HG02678 (cell line): ENCODE measurements around the gene OPCML.

Experiments used
- ATAC-seq: cut with Tn5 transposase; IDR thresholded peaks from one replicate; pipeline ENCODE4 v1.9.1; 2021; ENCODE audit warnings: mild to moderate bottlenecking, moderate library complexity; ENCODE audit not compliant: unreplicated experiment

OPCML gene

DNA sequence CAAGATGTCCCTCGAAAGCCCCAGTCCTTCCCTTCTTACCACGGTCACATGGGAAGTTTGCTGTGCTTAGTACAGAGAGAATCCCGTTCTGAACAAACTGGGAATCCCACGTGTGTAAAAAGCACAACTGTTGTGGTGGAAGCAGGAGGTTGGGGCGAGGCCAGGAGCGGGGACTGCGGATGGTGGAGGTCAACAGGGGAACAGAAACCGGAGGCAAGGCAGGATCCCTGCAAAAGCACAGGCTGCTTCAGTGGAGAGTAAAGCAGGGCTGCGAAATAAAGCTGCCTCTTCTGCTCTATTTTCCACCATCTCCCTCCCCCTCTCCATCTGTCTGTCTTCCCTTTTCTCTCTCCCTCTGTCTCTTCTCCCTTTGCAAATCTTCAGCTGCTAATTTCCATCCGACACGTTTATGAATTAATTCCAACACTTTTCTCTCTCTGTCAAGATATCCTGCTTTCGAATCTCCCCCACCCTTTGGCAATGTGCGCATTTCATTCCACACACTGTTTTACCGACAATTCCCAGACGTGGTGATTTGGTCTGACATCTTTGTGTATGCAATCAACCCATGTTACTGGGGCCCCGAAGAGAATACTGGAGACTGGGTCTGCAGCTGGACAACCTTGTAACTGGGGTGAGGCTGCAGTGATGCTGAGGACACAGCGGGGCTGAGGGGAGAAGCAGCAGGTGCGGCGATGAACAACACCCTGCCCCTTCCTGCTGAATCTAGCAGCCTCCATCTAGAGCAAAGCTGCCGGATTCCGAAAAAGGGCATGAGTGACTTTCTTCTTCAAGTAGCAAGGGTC is 571.8 kb downstream of the OPCML start:
- no peak for ATAC-seq

DNA sequence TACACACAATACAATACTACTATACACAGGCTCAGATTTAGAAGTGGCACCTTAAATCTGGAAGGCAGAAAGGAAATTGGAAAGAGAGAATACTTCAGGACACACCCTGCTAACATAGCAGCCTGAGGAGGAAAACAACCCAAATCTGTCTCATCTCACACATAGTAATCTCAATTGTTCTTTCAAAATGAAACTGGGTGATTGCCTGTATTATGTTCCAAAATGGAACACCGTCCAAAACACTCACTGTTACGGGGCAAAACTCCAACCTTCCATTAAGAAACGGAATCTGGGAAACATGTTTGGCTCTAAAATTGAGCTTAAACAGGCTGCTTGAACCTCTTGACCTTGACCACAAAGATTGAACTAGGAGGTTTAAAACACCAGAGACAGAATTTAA is 572.6 kb downstream of the OPCML start:
- no peak for ATAC-seq

GRCh38 chr11:132957881-132958280 is 574.4 kb downstream of the OPCML start:
- ATAC-seq: no peak

DNA sequence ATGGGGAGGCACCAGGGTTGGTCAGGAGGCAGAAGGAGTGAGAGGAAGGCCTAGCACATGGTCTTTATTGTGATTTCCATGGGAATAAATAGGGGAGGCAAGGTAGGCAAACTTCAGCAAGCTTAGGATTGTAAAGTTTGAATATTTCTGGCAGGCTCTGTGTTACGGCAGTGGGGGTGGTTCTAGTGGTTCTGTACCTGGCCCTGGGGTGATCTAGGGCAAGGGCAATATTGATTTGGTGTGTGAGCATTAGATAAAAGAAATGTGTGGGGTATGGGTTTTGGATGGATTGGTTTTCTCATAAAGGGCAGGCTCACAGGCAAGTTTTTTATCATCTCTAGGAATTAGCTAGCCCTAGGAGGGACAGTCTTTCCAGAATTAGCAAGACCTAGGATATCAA is 584.0 kb downstream of the OPCML start:
- ATAC-seq: no peak

- no peak for ATAC-seq
Measured at GRCh38 chr11:132944569-132944944, 587.7 kb downstream of the OPCML start.

DNA sequence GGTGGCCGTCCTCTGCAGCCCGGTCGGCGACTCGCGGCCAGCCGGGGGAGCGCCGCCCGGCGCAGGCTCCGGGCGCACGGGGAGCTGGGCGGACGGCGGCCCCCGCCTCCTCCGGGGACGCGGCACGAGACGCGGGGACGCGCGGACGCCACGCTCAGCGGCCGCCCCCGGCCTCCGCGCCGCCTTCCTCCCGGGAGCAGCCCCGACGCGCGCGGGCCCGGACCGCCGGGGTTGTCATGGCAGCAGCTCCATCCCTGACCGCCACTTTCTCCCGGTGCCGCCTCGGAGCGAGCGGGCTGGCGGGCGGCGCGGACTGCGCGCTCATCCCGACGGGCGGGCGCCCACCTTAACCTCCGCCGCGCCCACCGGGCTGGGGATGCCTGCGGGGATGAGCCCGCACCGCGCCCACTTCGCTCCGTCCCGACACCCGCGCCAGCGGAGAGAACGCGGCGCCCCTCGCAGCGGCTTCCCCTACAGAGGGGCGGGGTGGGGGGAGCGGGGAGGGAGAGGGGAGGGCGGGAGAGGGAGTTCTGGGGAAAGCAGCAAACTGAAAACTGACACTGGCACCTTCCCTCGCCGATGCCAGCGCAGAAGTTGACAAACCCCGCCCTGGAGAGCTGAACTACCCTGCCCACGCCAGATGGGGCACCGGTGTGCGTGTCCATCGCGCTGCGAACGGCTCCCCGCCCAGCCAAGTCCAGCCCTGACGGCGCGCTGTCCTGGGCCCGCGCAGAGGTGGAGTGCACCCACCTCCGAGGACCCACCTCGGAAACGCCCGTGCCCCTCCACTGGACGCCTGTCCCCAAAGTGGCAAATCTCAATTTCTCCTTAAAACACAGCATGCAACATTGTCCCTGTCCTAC is 588.4 kb downstream of the OPCML start:
- no peak for ATAC-seq

DNA sequence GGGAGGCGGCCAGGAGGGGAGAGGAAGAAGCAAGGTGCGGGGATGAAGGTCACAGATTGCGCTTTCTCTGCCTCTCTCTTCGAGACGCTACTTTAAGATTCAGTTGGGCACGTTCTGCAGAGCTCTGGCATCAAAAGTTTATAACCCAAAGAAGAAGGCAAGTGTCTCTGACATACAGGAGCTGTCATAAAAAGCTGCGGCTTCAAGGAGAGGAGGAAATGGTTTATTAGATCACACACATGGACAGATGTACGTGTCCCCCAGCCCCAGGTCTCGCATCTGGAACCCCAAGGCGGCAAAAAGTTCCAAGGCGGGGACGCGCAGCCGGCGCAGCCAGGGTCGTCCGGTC is 589.0 kb downstream of the OPCML start:
- no peak for ATAC-seq

DNA sequence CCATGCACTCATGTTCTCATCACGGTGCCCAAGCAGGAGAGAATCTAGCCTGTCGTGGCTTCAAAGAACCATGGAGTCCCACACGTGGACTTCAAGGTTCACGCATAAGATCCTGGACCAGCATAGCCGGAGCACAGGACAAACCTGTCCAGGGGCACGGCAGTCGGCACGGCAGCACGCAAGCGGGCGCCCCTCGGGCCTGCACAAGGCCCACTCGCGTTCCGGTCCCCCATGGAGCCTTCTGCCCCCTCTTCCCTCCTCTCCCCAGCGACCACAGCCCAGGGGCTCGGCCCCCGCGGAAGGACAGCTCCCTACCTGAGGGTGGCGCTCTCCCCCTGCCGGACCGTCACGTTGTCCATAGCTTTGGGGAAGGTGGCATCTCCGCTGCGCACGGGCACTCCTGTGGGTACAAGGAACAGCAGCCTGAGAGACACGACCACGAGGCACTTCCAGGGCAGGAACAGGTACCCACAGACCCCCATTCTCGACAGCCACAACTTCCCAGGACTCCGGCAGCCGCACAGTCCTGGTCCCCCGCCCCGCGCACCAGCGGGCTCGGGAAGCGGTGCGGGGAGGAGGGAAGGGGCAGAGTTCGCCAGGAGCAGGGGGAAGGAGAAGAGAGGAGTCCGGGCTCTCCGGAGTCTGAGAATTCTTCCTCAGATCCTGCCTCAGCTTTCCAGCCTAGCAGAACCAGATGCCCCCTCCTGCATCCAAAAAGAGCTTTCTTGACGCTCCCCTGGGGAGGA is 589.5 kb downstream of the OPCML start:
- no peak for ATAC-seq

GRCh38 chr11:132941761-132942160 is 590.5 kb downstream of the OPCML start:
- ATAC-seq: no peak

GRCh38 chr11:132941024-132941646 is 591.2 kb downstream of the OPCML start:
- no peak for ATAC-seq

- ATAC-seq: no peak
Measured at GRCh38 chr11:132937016-132937415, 595.3 kb downstream of the OPCML start.

- no peak for ATAC-seq
Measured at GRCh38 chr11:132935383-132935782, 596.9 kb downstream of the OPCML start.

DNA sequence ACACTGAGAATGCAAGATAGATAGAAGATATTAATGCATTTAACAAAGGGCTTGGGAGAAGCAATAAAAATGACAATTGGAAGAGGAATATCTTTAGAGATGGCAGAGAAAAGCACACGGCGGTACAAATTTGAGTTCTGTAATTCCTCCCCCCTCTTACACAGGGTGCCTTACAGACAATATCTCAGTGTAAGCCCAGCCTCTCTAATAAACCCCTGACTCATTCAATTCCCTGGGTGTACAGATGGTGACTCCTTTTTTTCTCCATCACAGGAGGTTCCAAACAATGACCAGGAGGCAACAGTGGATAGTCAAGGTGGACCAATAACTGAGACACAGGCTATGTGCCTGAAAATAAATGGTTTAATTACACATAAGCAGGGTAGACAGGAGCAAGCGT is 598.6 kb downstream of the OPCML start:
- ATAC-seq: no peak

- ATAC-seq: no peak
Measured at GRCh38 chr11:132925825-132926469, 606.4 kb downstream of the OPCML start.

DNA sequence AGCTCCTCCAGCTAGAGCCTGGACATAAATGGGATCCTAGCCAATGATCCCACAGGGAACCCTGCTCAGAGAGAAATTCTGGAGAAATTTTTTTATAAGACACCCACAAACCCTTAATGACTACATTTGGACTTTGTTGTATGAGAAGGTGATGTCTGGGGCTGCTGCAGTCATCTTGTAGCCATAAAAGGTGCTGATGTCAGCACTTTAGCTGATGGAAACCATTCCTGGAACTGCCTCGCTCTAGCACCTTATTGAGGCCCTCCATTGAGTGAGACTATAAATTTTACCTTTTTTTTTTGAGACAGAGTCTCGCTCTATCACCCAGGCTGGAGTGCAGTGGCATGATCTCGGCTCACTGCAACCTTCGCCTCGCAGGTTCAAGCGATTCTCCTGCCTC is 610.7 kb downstream of the OPCML start:
- ATAC-seq: no peak

- no peak for ATAC-seq
Measured at GRCh38 chr11:132920451-132921096, 611.7 kb downstream of the OPCML start.

DNA sequence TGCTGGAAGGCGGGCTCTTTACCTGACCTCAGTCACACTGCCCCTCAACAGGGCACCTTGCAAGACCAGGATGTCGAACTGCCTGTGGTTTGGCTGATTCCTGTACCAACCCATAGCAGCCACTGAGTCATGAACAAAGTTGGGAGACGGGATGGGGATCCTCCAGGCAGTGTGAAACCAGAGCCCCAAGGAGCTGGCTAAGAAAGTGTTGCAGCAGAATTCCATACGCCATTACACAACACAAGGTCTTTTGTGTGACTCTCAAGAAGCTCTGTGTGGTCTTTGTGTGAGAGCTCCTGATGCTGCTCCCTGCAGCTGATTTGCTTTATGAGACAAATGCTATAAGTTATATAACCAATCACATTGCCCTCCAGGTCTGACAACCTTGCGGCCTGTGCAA is 617.7 kb downstream of the OPCML start:
- ATAC-seq: no peak

- no peak for ATAC-seq
Measured at GRCh38 chr11:132913886-132914285, 618.4 kb downstream of the OPCML start.

- ATAC-seq: no peak
Measured at GRCh38 chr11:132913295-132913694, 619.0 kb downstream of the OPCML start.

GRCh38 chr11:132911186-132911585 is 621.1 kb downstream of the OPCML start:
- ATAC-seq: no peak
